Prostate gland (tissue), 2 donors: ENCODE measurements around the gene CCDC18. TPM values are rescaled to one million over a fixed set of nuclear protein-coding genes. Genes with fewer than 3 reads are reported as not detected.
"Not testable (repeated sequence)": the region's sequence is repeated elsewhere in the genome, so short reads cannot be mapped to it uniquely, and the experiment has no call there.

Experiments used
- DNase-seq: peaks from one replicate; pipeline ENCODE4 v3.0.0-alpha.2; 2019; ENCODE audit warnings: low spot score
- H3K27ac ChIP-seq, 2 donors: fragments of 200-600 bp; sonication (generic); 2 replicates each; pipeline ENCODE4 v1.5.1; 2017 to 2019
- H3K27me3 ChIP-seq: fragments of 200-600 bp; sonication (generic); replicated peaks from 2 replicates; pipeline ENCODE4 v1.5.1; 2019; ENCODE audit not compliant: insufficient read depth
- H3K36me3 ChIP-seq, 2 donors: fragments of 200-600 bp; sonication (generic); 1 replicate in 1 of 2; 2 replicates in 1 of 2; pipeline versions ENCODE4 v1.5.1 to v1.8.1; 2017 to 2019
- H3K4me1 ChIP-seq: fragments of 200-600 bp; sonication (generic); replicated peaks from 2 replicates; pipeline ENCODE4 v1.5.1; 2019
- H3K4me3 ChIP-seq, 2 donors: fragments of 200-600 bp; sonication (generic); 2 replicates each; pipeline ENCODE4 v1.5.1; 2017 to 2019
- H3K9me3 ChIP-seq: fragments of 200-600 bp; sonication (generic); 2 replicates; pipeline ENCODE4 v1.5.1; 2017
- POLR2A ChIP-seq: fragments of 450-650 bp; IDR thresholded peaks from one replicate; pipeline ENCODE4 v1.6.1; 2016; ENCODE audit warnings: antibody characterized with exemption, mild to moderate bottlenecking
- POLR2AphosphoS5 ChIP-seq: sonication (generic); formaldehyde crosslinking; IDR thresholded peaks from one replicate; pipeline ENCODE4 v1.6.1; 2017; ENCODE audit warnings: antibody characterized with exemption
- WGBS: methylation state at CpG from one replicate; pipeline ENCODE4 v1.1.5; 2018; 5-methylcytosine and 5-hydroxymethylcytosine counted together
- intact Hi-C: fragments of 100-400 bp; cut with DNase I; formaldehyde crosslinking; loops from one replicate; pipeline ENCODE4 v1.14.2; 2022
- total RNA-seq, 2 donors: library from RNA; depleted of rRNA; stranded (reverse); fragments of >200 nt; gene quantifications; one replicate each; pipeline ENCODE4 v1.1.0, GENCODE V29; 2016
- TF ChIP-seq, protein P1 (sequence below), 4 experiments: fragments of 200-600 bp in 2 of 4; fragments of 450-650 bp in 2 of 4; sonication (generic) in 2 of 4; IDR thresholded peaks; 1 replicate in 3 of 4; 2 replicates in 1 of 4; pipeline ENCODE4 v1.5.1; 2016 to 2019; ENCODE audit warnings: antibody characterized with exemption in 4 of 4, mild to moderate bottlenecking in 2 of 4, moderate library complexity in 2 of 4

CCDC18 gene
- total RNA-seq, 2 donors from 2014 or later, result 12.0 to 12.7 TPM

DNA sequence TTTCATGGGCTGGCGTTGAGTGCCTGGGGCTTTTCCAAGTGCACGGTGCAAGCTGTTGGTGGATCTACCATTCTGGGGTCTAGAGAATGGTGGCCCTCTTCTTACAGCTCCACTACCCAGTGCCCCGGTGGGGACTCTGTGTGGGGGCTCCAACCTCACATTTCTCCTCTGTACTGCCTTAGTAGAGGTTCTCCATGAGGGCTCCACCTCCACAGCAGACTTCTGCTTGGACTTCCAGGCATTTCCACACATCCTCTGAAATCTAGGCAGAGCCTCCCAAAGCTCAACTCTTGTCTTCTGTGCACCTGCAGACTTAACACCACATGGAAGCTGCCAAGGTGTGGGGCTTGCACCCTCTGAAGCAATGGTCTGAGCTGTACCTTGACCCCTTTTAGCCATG is 82.1 kb downstream of the CCDC18 start:
- 97% methylated on average over 3 of the region's 3 CpGs for WGBS
- intact Hi-C loops, result no loop called here
- DNase-seq, result no peak
- H3K4me3 ChIP-seq, result no peak overlapping the region
- H3K4me1 ChIP-seq, result no peaks in the 10 kb centered on the region
- no peak overlapping the region for H3K27ac ChIP-seq
- TF ChIP-seq POLR2AphosphoS5 (no peak), POLR2A (no peak)
- TF ChIP-seq, protein P1, sequence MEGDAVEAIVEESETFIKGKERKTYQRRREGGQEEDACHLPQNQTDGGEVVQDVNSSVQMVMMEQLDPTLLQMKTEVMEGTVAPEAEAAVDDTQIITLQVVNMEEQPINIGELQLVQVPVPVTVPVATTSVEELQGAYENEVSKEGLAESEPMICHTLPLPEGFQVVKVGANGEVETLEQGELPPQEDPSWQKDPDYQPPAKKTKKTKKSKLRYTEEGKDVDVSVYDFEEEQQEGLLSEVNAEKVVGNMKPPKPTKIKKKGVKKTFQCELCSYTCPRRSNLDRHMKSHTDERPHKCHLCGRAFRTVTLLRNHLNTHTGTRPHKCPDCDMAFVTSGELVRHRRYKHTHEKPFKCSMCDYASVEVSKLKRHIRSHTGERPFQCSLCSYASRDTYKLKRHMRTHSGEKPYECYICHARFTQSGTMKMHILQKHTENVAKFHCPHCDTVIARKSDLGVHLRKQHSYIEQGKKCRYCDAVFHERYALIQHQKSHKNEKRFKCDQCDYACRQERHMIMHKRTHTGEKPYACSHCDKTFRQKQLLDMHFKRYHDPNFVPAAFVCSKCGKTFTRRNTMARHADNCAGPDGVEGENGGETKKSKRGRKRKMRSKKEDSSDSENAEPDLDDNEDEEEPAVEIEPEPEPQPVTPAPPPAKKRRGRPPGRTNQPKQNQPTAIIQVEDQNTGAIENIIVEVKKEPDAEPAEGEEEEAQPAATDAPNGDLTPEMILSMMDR (IDR thresholded peaks at IDR 0.05), result no peak
- H3K36me3 ChIP-seq, result no peaks in the 10 kb centered on the region
- H3K27me3 ChIP-seq, result no peaks in the 10 kb centered on the region
- H3K9me3 ChIP-seq, result no peaks in the 10 kb centered on the region

DNA sequence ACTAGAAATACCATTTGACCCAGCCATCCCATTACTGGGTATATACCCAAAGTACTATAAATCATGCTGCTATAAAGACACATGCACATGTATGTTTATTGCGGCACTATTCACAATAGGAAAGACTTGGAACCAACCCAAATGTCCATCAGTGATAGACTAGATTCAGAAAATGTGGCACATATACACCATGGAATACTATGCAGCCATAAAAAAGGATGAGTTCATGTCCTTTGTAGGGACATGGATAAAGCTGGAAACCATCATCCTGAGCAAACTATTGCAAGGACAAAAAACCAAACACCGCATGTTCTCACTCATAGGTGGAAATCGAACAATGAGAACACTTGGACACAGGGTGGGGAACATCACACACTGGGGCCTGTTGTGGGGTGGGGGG is 88.4 kb downstream of the CCDC18 start:
- H3K4me1 ChIP-seq, intact Hi-C loops, H3K36me3 ChIP-seq, H3K4me3 ChIP-seq, H3K9me3 ChIP-seq, DNase-seq, H3K27me3 ChIP-seq, H3K27ac ChIP-seq: not testable (repeated sequence)
- 96% methylated on average over 3 of the region's 3 CpGs for WGBS

DNA sequence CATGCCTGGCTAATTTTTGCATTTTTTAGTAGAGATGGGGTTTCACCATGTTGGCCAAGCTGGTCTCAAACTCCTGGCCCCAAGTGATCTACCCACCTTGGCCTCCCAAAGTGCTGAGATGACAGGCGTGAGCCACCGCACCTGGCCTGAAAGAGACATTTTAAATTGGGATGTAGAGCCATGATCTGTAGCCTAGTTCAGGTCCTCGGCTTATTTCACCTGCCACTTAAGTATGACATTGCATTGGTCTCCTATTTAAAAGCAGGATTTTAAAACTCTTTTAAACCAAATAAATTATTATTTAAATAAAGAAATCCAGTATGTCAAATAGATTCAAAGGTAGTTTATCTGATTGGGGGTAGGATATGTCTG is 94.7 kb downstream of the CCDC18 start:
- H3K4me1 ChIP-seq, H3K27me3 ChIP-seq, H3K9me3 ChIP-seq, H3K4me3 ChIP-seq, H3K27ac ChIP-seq, DNase-seq, H3K36me3 ChIP-seq, intact Hi-C loops: not testable (repeated sequence)
- 96% methylated on average over 3 of the region's 3 CpGs for WGBS

DNA sequence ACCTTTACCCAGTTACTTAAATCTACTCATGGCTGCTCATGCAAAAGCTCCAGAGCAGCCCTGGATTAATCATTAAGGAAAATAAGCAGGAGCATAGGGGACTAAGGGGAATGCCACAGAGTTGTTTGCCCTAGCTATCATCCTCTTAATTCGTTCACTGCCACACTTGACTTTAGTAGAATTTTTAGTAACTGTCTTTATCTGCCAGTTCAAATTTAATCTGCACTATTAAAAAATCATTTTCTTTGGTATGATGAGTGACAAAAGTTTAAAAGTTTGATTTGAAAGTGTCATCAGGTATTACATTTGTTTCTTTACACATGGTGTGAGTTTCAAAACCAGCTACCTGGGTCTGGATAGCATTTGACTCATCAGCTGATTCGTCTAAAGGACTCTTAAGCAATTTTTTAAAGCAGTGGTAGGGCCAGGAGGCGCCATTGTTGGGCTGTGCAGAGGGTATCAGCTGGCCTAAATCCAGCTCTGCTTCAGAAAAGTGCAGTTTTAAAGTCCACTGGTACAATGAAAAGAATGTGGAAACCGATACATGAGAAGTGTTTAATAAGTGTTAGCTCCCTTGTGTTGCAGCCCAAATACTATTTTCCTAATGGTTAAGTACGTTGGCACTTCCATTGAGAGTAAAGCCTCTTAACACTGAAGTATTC is 95.2 kb downstream of the CCDC18 start:
- intact Hi-C loops, result no loop called here
- Histone ChIP-seq H3K27me3 (no peaks in the 10 kb centered on the region), H3K27ac (no peak overlapping the region), H3K9me3 (no peaks in the 10 kb centered on the region), H3K4me1 (no peaks in the 10 kb centered on the region), H3K4me3 (no peak overlapping the region), H3K36me3 (no peaks in the 10 kb centered on the region)
- DNase-seq, result no peak
- TF ChIP-seq, protein P1 (IDR thresholded peaks at IDR 0.05), result no peak
- TF ChIP-seq POLR2AphosphoS5 (no peak), POLR2A (no peak)
- WGBS, result 83% methylated on average over 5 of the region's 5 CpGs

DNA sequence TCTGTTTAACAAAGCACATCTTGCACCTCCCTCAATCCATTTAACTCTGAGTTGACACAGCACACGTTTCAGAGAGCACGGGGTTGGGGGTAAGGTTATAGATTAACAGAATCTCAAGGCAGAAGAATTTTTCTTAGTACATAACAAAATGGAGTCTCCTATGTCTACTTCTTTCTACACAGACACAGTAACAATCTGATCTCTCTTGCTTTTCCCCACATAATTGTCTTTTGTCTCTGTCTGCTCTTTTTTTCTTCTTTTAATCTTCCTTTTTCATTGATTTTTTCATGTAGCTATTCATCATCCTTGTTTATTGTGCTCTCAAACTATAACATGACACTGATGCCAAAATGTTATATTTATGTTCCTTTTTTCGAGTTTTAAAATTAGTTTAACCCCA is 97.0 kb downstream of the CCDC18 start:
- 43% methylated on average over 3 of the region's 3 CpGs for WGBS
- H3K9me3 ChIP-seq, result not testable (repeated sequence)

DNA sequence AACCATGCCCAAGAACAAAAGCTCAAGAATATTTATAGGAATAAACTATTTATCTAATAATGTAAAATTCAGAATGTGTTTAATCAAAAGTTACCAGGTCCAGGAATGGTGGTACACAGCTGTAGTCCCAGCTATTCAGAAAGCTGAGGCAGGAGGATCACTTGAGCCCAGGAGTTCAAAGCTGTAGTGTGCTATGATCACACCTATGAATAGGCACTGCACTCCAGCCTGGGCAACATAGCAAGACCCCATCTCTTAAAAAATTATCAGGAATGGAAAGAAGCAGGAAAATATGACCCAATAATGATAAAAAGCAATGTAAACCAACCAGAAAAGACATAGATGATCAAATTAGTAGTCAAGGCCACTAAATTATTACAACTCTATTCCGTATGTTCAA is 103.0 kb downstream of the CCDC18 start:
- H3K4me1 ChIP-seq, result no peaks in the 10 kb centered on the region
- no peak overlapping the region for H3K4me3 ChIP-seq
- TF ChIP-seq, protein P1 (IDR thresholded peaks at IDR 0.05), result no peak
- TF ChIP-seq POLR2AphosphoS5 (no peak), POLR2A (no peak)
- H3K27me3 ChIP-seq, result no peaks in the 10 kb centered on the region
- no peak overlapping the region for H3K27ac ChIP-seq
- WGBS, result 94% methylated on average over 1 of the region's 1 CpG
- H3K9me3 ChIP-seq, result no peaks in the 10 kb centered on the region
- intact Hi-C loops, result no loop called here
- DNase-seq, result no peak
- no peaks in the 10 kb centered on the region for H3K36me3 ChIP-seq

More for the DNA sequence above, 97.0 kb downstream of the CCDC18 start:
- H3K4me1 ChIP-seq, DNase-seq, H3K27me3 ChIP-seq, H3K36me3 ChIP-seq, intact Hi-C loops, H3K4me3 ChIP-seq, H3K27ac ChIP-seq: not testable (repeated sequence)
